Smooth muscle cell (in vitro differentiated cells): Measurements from ENCODE around the gene JADE1. TPM values are rescaled to one million over a fixed set of nuclear protein-coding genes. Genes with fewer than 3 reads are reported as not detected.

Experiments used
- DNase-seq: peaks from one replicate; lab custom pipeline; 2025; ENCODE audit not compliant: unreplicated experiment; lab: John Stamatoyannopoulos, UW
- H2AFZ ChIP-seq: fragments of 200-600 bp; sonication (generic); 2 replicates; pipeline ENCODE4 v1.6.0; 2016; ENCODE audit warnings: antibody characterized with exemption, low read depth, mild to moderate bottlenecking
- H3F3A ChIP-seq: fragments of 200-600 bp; sonication (generic); 2 replicates; pipeline ENCODE4 v1.6.0; 2017; ENCODE audit warnings: antibody characterized with exemption, low read depth
- H3K27ac ChIP-seq: fragments of 200-600 bp; sonication (generic); 2 replicates; pipeline ENCODE4 v1.5.1; 2016; ENCODE audit warnings: low read depth, mild to moderate bottlenecking
- H3K27me3 ChIP-seq: fragments of 200-600 bp; sonication (generic); 2 replicates; pipeline ENCODE4 v1.6.1; 2016; ENCODE audit warnings: low read depth, mild to moderate bottlenecking
- H3K36me3 ChIP-seq: fragments of 200-600 bp; sonication (generic); 2 replicates; pipeline ENCODE4 v1.5.1; 2016; ENCODE audit warnings: low read depth
- H3K4me1 ChIP-seq: fragments of 200-600 bp; sonication (generic); 2 replicates; pipeline ENCODE4 v1.5.1; 2016; ENCODE audit warnings: low read depth
- H3K4me2 ChIP-seq: fragments of 200-600 bp; sonication (generic); 2 replicates; pipeline ENCODE4 v1.6.0; 2016; ENCODE audit warnings: mild to moderate bottlenecking
- H3K4me3 ChIP-seq: fragments of 200-600 bp; sonication (generic); 2 replicates; pipeline ENCODE4 v1.5.1; 2016; ENCODE audit warnings: mild to moderate bottlenecking
- H3K79me2 ChIP-seq: fragments of 200-600 bp; sonication (generic); 2 replicates; pipeline ENCODE4 v1.6.0; 2016; ENCODE audit warnings: low read depth, mild to moderate bottlenecking
- H3K9ac ChIP-seq: fragments of 200-600 bp; sonication (generic); 2 replicates; pipeline ENCODE4 v1.6.0; 2016; ENCODE audit warnings: low read depth
- H3K9me3 ChIP-seq: fragments of 200-600 bp; sonication (generic); replicated peaks from 2 replicates; pipeline ENCODE4 v1.5.1; 2016; ENCODE audit warnings: low read depth
- H4K20me1 ChIP-seq: fragments of 200-600 bp; sonication (generic); 2 replicates; pipeline ENCODE4 v1.6.0; 2016; ENCODE audit warnings: low read depth
- CTCF ChIP-seq: fragments of 200-600 bp; sonication (generic); IDR thresholded peaks from 2 replicates; pipeline ENCODE4 v1.5.1; 2017; ENCODE audit warnings: borderline replicate concordance, mild to moderate bottlenecking, antibody characterized with exemption; ENCODE audit not compliant: insufficient read depth, poor library complexity, severe bottlenecking
- WGBS: methylation state at CpG from one replicate; pipeline ENCODE4 v1.1.7; 2016; ENCODE audit warnings: low lambda C conversion rate; 5-methylcytosine and 5-hydroxymethylcytosine counted together
- polyA plus RNA-seq: library from polyadenylated mRNA; unstranded; fragments of >200 nt; fragmentation: Nextera tagmentation; extraction: Ambion mirVana; gene quantifications from 2 replicates; pipeline ENCODE4 v1.2.1, GENCODE V29; 2016
- total RNA-seq: library from RNA; depleted of rRNA; stranded (reverse); fragments of >200 nt; gene quantifications from 2 replicates; pipeline ENCODE4 v1.2.3, GENCODE V29; 2014

The JADE1 gene
- total and polyA plus RNA-seq, 2 experiments from 2014 or later: 7.4 to 9.8 TPM

- H3K4me3 ChIP-seq: no peak overlapping the region
- no peak overlapping the region for H3K9ac ChIP-seq
- no peaks in the 10 kb centered on the region for H3K27me3 ChIP-seq
- H3K9me3 ChIP-seq: no peaks in the 10 kb centered on the region
- H3K4me2 ChIP-seq: no peak overlapping the region
- no peaks in the 10 kb centered on the region for H3F3A ChIP-seq
- H4K20me1 ChIP-seq: no peaks in the 10 kb centered on the region
- DNase-seq: no peak
- no peaks in the 10 kb centered on the region for H3K36me3 ChIP-seq
- no peaks in the 10 kb centered on the region for H3K4me1 ChIP-seq
- no peaks in the 10 kb centered on the region for H3K79me2 ChIP-seq
- no peak overlapping the region for H3K27ac ChIP-seq
- TF ChIP-seq CTCF: no peak
- 90% methylated on average over 3 of the region's 3 CpGs for WGBS
- no peak overlapping the region for H2AFZ ChIP-seq
Observed at GRCh38 chr4:128904821-128905220, 95.3 kb downstream of the JADE1 start.

- Histone ChIP-seq H3F3A (no peaks in the 10 kb centered on the region), H3K4me3 (no peak overlapping the region), H3K9me3 (no peaks in the 10 kb centered on the region), H3K4me1 (no peaks in the 10 kb centered on the region), H3K79me2 (no peaks in the 10 kb centered on the region), H3K9ac (no peak overlapping the region), H3K27ac (no peak overlapping the region), H3K27me3 (no peaks in the 10 kb centered on the region), H3K36me3 (no peaks in the 10 kb centered on the region), H2AFZ (no peak overlapping the region), H4K20me1 (no peaks in the 10 kb centered on the region), H3K4me2 (no peak overlapping the region)
- DNase-seq: no peak
- no peak for TF ChIP-seq CTCF
- WGBS: 100% methylated on average over 1 of the region's 1 CpG
Observed at GRCh38 chr4:128906581-128906980, 97.1 kb downstream of the JADE1 start.

GRCh38 chr4:128907981-128908380 is 98.5 kb downstream of the JADE1 start:
- Histone ChIP-seq H3K9ac (no peak overlapping the region), H3K36me3 (no peaks in the 10 kb centered on the region), H3F3A (no peaks in the 10 kb centered on the region), H3K9me3 (no peaks in the 10 kb centered on the region), H3K79me2 (no peaks in the 10 kb centered on the region), H3K27ac (no peak overlapping the region), H3K4me2 (no peak overlapping the region), H3K27me3 (no peaks in the 10 kb centered on the region), H3K4me1 (no peaks in the 10 kb centered on the region), H4K20me1 (no peaks in the 10 kb centered on the region), H3K4me3 (no peak overlapping the region), H2AFZ (no peak overlapping the region)
- TF ChIP-seq CTCF: no peak
- 94% methylated on average over 2 of the region's 2 CpGs for WGBS
- DNase-seq: no peak

- no peak for DNase-seq
- H3K9ac ChIP-seq: no peak overlapping the region
- H3K36me3 ChIP-seq: no peaks in the 10 kb centered on the region
- H3K79me2 ChIP-seq: no peaks in the 10 kb centered on the region
- no peak overlapping the region for H3K27ac ChIP-seq
- no peaks in the 10 kb centered on the region for H3F3A ChIP-seq
- no peak overlapping the region for H3K4me2 ChIP-seq
- WGBS: 94% methylated on average over 5 of the region's 5 CpGs
- H3K27me3 ChIP-seq: no peaks in the 10 kb centered on the region
- no peaks in the 10 kb centered on the region for H3K4me1 ChIP-seq
- no peak for TF ChIP-seq CTCF
- H3K4me3 ChIP-seq: no peak overlapping the region
- no peak overlapping the region for H2AFZ ChIP-seq
- no peaks in the 10 kb centered on the region for H3K9me3 ChIP-seq
- no peaks in the 10 kb centered on the region for H4K20me1 ChIP-seq
Observed at GRCh38 chr4:128908735-128909134, 99.2 kb downstream of the JADE1 start.
